AG10803 (cell line): ENCODE data around the gene BRIX1.

ENCODE experiments used
- DNase-seq: peaks from one replicate; pipeline ENCODE4 v3.0.0; 2010; ENCODE audit warnings: low read depth
- H3K4me3 ChIP-seq: 2 replicates; pipeline ENCODE4 v1.5.1; 2011; ENCODE audit warnings: mild to moderate bottlenecking, low read length, control low read depth
- CTCF ChIP-seq: conservative IDR thresholded peaks from 2 replicates; pipeline ENCODE4 v1.5.1; 2011; ENCODE audit warnings: mild to moderate bottlenecking, low read length, control low read depth, inconsistent platforms

BRIX1 gene

GRCh38 chr5:34915139-34915855 is at the start of gene BRIX1, which contains the start of gene RAD1:
Gene BRIX1 (plus strand): TSS chr5:34915711. CDS start chr5:34915739, 28 bp downstream.
Gene RAD1 (minus strand): TSS chr5:34915504. CDS start chr5:34914892, 612 bp downstream.
- H3K4me3 ChIP-seq, result peak within 1 kb of the TSS; percentile 91
- peak; percentile 15; the same call in 1 of the 2 replicates for TF ChIP-seq CTCF
- DNase-seq, result peak; percentile 97

- no peak for TF ChIP-seq CTCF
- DNase-seq, result no peak
- no peak overlapping the region for H3K4me3 ChIP-seq
These were observed 48.5 kb upstream of the BRIX1 start for GRCh38 chr5:34866989-34867471.

GRCh38 chr5:34867660-34868059 is 47.9 kb upstream of the BRIX1 start:
- DNase-seq, result no peak
- TF ChIP-seq CTCF, result no peak
- H3K4me3 ChIP-seq, result no peak overlapping the region

GRCh38 chr5:34868791-34869190 is 46.7 kb upstream of the BRIX1 start:
- no peak for DNase-seq
- H3K4me3 ChIP-seq, result no peak overlapping the region
- TF ChIP-seq CTCF, result no peak

GRCh38 chr5:34869256-34869655 is 46.3 kb upstream of the BRIX1 start:
- H3K4me3 ChIP-seq, result no peak overlapping the region
- no peak for TF ChIP-seq CTCF

GRCh38 chr5:34870382-34870781 is 45.1 kb upstream of the BRIX1 start:
- no peak overlapping the region for H3K4me3 ChIP-seq
- DNase-seq, result no peak
- no peak for TF ChIP-seq CTCF

More at GRCh38 chr5:34869256-34869655, 46.3 kb upstream of the BRIX1 start:
- no peak for DNase-seq

- no peak overlapping the region for H3K4me3 ChIP-seq
- TF ChIP-seq CTCF, result no peak
- no peak for DNase-seq
These were observed 39.2 kb upstream of the BRIX1 start for GRCh38 chr5:34876275-34876674.
